ENCODE results near the gene CNFN.

The CNFN gene

DNA sequence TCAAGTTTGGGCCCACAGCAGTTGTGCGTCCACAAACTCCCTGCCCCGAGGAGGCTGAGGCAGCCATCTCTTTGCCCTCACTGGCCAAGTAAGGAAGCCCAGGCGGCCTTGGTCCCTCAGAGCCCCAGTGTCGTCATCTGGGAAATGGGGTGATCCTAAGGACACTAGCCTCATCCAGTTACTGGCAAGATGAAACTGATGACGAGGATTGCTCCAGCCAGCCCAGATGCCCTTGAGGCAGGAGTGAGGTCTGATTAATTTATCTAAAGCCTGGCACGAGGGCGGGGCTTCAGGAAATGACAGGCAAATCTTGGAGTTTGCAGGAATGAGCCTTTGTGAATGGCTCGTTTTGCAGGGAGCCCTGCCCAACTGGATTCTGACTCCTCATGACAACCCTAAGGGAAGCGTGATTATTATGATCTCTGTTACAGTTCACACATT lies 31.5 kb upstream of the CNFN start:
- H3K4me3 ChIP-seq (ENCODE audit: low read length), result no peak overlapping the region
- no peak for TF ChIP-seq ZNF274 (IDR thresholded peaks at IDR 0.05; ENCODE audit: low read depth, low read length)

DNA sequence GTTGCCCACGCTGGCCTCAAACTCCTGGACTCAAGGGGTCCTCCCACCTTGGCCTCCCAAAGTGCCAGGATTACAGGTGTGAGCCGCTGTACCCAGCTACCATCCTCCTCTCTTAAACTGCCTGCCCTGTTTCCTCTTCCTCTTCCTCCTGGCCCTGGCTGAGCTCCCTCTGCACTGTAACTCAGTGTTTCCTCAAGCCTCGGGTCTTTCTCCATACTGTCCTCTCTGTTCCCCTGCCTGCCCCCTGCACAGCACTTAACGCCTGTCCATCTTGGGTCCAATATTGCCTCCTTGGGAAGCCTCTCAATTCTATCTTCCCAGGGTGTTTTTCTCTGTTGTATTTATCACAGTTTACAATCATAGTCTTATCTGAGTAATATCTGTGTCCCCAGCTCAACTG lies 31.0 kb upstream of the CNFN start:
- no peak for TF ChIP-seq ZNF274 (IDR thresholded peaks at IDR 0.05; ENCODE audit: low read depth, low read length)
- H3K4me3 ChIP-seq (ENCODE audit: low read length), result no peak overlapping the region

DNA sequence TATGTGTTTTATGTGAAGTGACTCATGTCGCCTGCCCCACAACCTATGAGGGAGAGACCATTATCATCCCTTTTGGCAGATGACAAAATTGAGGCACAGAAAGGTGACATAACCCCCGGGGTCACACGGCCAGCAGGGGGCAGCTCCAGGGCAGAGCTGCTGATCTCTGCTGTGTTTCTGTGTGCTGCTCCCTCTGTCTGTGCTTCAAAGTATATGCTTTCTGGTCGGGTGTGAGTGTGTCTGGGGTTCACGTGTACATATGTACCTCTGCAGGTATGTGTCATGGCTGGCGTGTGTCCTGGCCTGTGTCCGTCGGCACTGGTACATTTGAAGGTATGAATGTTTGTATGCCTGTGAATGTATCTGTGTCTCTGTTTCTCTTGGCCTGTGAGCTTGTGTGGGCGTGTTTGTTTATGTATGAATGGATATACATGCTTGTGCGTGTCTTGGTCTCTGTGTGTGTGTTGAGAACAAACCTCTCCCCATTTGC lies 30.0 kb upstream of the CNFN start:
- H3K4me3 ChIP-seq (ENCODE audit: low read length), result no peak overlapping the region
- no peak for TF ChIP-seq ZNF274 (IDR thresholded peaks at IDR 0.05; ENCODE audit: low read depth, low read length)

DNA sequence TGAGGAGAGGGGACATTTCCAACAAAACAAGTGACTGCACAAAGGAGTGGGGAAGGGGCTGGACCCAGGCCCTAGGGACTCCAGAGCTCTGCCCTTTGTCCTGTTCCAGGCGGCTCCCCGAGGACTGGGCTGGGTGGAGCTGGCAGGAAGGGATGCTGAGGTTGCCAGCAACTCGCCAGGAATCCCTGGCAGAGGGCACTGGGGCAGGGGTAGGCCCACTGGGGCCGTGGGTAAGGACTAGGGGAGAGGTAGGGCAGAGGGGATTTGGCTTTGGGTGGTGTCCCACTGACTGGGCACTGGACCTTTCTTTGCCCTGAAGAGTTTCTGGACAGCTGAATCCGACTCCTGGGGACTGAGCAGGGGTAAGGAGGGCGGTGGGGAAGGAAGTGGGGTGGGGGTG lies 29.2 kb upstream of the CNFN start:
- H3K4me3 ChIP-seq (ENCODE audit: low read length), result no peak overlapping the region
- no peak for TF ChIP-seq ZNF274 (IDR thresholded peaks at IDR 0.05; ENCODE audit: low read depth, low read length)

DNA sequence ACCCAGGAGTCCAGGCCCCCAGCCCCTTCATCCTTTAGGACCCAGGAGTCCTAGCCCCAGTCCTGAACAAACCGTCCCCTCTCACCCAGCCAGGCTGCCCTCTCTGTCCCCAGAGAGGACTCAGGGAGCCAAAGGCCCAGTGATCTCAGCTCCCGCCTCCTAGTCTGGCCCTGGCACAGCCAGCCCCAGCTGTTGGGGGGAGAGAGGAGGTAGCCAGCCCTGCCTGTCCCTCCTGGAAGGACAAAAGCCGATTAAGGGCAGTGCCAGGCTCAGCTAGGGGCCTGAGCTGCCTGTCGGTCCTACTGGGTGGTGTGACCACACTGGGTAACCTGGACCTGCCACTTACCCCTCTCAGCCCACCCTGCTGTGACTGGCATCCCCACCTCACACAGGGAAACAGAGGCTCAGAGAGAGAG lies 22.6 kb upstream of the CNFN start:
- no peak overlapping the region for H3K4me3 ChIP-seq (ENCODE audit: low read length)
- no peak for TF ChIP-seq ZNF274 (IDR thresholded peaks at IDR 0.05; ENCODE audit: low read depth, low read length)

DNA sequence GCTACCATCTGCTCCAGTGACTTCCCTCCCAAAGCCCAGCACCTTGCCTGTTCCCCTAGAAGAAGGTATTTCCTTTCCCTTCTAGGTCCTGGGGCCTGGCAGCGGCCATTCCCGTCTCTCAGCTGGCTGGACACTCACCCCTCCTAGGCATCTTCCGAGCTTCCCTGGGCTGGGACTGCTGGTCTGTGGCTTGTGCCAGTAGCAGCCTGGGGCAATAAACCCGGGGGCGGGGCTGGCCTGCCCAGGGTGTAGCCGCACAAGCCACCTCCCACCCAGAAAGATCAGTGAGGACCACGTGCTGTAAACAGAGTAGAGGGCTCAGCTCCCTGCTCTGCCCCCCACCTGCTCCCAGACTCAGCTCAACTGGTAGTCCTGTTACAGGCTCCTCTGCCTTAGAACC lies 22.1 kb upstream of the CNFN start:
- TF ChIP-seq ZNF274 (IDR thresholded peaks at IDR 0.05; ENCODE audit: low read depth, low read length), result no peak
- H3K4me3 ChIP-seq (ENCODE audit: low read length), result no peak overlapping the region

DNA sequence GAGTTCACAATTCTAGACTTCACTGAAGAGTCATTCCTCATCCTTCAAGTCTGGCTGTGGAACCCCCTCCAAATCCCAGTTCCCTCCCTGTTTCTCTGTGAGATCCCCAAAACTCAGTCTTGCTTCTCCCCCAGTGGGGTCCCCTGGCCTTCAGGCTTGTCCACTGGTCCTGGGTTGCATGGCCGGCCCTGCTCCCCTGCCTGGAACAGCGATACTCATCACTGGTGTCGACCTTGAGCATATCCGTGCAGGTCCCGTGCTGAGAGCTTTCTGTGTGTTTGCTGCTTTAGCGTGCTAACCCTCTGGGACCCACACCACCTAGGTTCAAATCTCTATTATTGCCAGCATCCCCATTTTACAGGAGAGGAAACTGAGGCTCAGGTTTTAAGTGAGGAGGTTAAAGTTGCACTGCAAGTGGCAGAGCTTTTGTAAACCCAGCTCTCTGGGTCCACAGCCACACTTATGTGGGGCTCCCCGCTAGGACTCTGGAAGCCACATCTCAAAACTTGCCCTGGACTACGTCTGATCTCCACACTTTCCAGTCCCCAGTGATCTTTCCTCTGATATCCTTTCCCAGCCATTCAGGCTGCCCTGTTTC lies 21.6 kb upstream of the CNFN start:
- no peak overlapping the region for H3K4me3 ChIP-seq (ENCODE audit: low read length)
- no peak for TF ChIP-seq ZNF274 (IDR thresholded peaks at IDR 0.05; ENCODE audit: low read depth, low read length)

DNA sequence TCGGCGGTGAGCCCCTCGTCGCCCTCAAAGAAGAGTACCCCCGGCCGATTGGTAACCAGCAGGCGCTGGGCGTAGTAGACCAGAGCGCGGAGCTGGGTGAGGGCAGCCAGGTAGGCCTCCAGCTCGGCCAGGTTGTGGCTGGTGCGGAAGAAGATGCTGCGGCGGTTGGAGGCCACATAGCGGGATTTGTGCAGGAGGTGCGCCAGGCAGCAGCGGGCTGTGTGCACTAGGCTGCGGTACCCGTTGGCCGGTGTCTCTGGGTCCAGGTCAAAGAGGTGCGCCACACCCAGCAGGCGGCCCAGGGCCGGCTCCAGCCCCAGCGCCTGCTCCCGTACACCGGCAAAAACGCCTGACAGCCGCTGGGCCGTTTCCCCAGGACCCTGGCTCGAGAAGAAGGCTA lies 20.3 kb upstream of the CNFN start:
- no peak overlapping the region for H3K4me3 ChIP-seq (ENCODE audit: low read length)
- TF ChIP-seq ZNF274 (IDR thresholded peaks at IDR 0.05; ENCODE audit: low read depth, low read length), result no peak

DNA sequence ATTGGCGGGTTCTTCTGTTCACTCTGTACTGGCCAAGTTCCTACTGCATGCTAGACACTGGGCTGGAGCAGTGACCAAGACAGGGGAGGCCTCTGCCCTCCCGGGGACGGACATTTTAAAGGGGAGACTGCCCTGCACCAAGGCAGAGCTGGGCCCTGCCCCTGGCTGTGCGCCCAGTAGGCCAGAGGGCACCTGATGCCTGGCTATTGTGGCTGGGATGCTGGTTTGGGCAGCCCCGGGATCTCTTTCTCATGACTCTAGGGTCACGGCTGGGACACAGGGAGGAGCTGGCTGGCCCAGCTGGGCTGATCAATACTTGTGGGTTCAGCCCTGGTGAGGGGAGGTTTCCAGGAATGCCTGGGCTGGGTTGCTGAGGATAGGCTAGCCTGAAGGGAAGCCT lies 19.4 kb upstream of the CNFN start:
- no peak for TF ChIP-seq ZNF274 (IDR thresholded peaks at IDR 0.05; ENCODE audit: low read depth, low read length)
- H3K4me3 ChIP-seq (ENCODE audit: low read length), result no peak overlapping the region

DNA sequence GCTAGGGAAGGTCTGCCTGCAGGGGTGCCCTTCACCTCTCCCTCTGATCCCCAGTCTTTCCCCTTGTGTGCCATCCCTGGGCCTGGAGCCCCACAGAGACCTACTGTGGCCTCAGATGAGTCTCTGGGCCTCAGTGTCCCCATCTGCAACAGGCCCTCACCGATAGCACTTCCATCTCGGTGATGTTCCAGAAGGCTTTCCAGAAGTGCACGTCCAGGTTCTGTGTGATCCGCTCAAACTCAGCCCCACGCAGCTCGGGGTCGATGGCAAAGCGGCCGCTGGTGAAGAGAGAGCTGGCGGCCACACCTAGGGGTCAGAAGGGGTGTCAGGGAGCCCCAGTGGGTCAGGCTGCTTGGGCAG lies 17.7 kb upstream of the CNFN start:
- TF ChIP-seq ZNF274 (IDR thresholded peaks at IDR 0.05; ENCODE audit: low read depth, low read length), result no peak
- no peak overlapping the region for H3K4me3 ChIP-seq (ENCODE audit: low read length)

DNA sequence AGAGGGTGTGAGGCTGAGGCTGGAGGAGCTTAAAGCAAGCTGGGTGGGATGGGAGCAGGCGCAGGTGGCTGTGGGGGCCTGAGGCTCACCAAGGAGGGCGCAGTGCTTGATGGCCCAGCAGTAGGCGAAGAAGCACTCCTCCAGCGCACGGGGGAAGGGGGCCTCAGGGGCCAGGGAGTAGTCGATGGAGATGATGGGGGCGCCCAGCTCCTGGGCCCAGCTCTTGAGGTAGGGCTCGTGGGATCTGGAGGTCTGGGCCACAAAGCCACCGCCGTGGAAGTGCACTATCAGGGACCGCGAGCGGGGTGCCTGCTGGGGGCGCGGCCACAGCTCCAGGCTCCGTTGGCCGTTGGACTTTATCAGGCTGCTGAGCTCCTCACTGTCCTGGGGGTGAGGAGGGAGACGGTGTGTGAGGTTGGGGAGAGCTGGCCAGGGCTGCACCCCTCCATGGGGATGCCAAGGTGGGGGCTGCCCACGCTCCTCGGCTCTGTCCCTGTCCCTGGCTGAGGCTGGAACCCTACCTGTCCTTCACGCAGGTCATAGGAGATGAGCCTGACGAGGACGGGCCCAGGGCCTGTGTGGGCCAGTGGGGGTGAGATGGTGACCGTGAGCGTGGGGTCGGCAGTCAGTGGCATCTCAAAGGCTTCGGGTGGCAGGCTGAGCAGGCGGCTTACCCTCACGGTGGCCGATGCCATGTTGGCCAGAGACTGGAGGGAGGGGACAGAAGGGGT lies 17.2 kb upstream of the CNFN start:
- no peak overlapping the region for H3K4me3 ChIP-seq (ENCODE audit: low read length)
- TF ChIP-seq ZNF274 (IDR thresholded peaks at IDR 0.05; ENCODE audit: low read depth, low read length), result no peak

DNA sequence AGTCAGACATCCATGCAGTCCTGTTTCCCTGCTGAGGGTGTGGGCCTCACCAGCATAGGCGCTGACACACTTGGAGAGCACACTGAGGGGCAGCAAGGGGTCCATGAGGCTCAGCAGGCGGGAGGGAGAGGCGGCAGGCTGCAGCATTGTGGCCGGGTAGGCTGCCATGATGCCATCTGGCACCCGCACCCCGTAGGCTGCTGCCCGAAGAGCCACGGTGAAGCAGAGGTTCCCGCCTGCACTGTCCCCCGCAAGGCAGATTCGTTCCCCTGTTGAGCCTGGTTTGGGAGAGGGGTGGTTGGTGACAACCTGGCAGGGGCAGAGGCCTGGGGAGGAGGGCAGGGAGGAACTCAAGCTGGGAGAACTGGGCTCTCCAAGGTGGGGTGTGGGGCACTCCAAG lies 16.0 kb upstream of the CNFN start:
- H3K4me3 ChIP-seq (ENCODE audit: low read length), result no peak overlapping the region
- no peak for TF ChIP-seq ZNF274 (IDR thresholded peaks at IDR 0.05; ENCODE audit: low read depth, low read length)

DNA sequence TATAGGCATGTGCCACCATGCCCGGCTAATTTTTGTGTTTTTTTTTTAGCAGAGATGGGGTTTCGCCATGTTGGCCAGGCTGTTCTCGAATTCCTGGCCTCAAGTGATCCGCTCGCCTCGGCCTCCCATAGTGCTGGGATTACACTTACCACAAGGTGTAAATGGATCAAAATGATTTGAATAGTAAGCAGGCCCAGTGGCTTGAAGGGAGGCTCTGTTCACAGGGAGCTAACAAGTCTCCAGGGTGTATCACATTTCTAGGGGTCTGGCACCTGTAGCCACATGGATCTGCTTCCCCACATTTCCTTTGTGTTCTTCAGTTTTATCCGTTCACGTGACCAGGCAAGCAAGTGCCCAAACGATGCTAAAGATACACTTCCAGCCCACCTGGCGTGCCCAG lies 13.5 kb upstream of the CNFN start:
- H3K4me3 ChIP-seq (ENCODE audit: low read length), result no peak overlapping the region
- TF ChIP-seq ZNF274 (IDR thresholded peaks at IDR 0.05; ENCODE audit: low read depth, low read length), result no peak

DNA sequence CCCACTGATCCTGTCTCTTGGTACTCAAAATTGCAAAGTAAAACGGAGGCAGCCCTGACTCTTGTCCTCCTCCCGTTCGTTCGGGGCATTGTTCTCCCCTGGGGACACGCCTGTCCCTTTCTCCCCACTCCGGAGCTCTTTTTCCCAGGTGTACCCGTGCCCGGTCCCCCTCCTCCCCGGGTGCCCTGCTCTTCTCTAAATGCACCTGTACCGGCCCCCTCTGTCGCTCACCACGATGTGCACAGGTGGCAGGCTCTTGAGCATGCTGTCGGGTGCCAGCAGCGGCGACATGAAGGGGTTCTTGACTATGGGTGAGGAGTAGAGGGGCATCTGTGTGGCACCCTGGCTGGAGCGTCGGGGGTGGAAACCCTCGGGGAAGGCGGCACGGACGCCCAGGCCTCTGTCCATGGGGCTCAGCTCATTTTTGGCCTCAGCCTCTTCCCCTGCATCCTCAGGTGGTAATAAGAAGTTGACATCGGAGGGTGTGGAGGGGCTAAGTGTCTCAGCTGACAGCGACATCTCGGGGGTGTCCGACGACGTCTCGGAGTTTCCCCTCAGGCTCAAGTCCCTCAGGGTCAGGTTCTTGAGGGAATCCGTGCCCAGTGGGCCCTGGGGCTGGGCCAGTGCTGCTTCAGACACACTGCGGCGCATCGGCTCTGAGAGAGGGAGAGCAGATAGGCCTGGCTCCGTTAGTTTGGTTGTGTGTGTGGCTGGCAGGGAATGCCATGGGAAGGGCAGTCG lies 12.4 kb upstream of the CNFN start:
- no peak overlapping the region for H3K4me3 ChIP-seq (ENCODE audit: low read length)
- no peak for TF ChIP-seq ZNF274 (IDR thresholded peaks at IDR 0.05; ENCODE audit: low read depth, low read length)
